K562 (cell line): Measurements from ENCODE around the gene ZBTB25. TPM values are rescaled to one million over a fixed set of nuclear protein-coding genes. Genes with fewer than 3 reads are reported as not detected.
A peak's percentile ranks its signal among the peaks of the same experiment; 100 is the strongest.

Experiments used
- ATAC-seq: fragments of 200-7000 bp; cut with Tn5 transposase; 3 replicates; pipeline ENCODE4 v1.9.1; 2020; ENCODE audit warnings: moderate library complexity
- BruUV-seq: library from RNA; stranded (reverse); fragments of 400-500 nt; replicated peaks from 2 replicates; lab custom pipeline; 2021; lab: Mats Ljungman, UMichigan
- CTCF ChIA-PET: fragments of 300-600 bp; formaldehyde crosslinking; extraction: SDS; loops from one replicate; lab custom pipeline; 2021; ENCODE audit warnings: low intra/inter-chr PET ratio; lab: Yijun Ruan, JAX
- POLR2A ChIA-PET: fragments of 300-600, 350-650 bp; sonication (Branson Sonifier 250); formaldehyde crosslinking; extraction: SDS; loops from one replicate; lab custom pipeline; 2021; ENCODE audit warnings: antibody characterized with exemption, inconsistent platforms; lab: Yijun Ruan, JAX
- DNase-seq, 4 experiments: peaks; one replicate each; pipeline versions ENCODE4 v3.0.0 to v3.0.0-alpha.2; 2011 to 2018; ENCODE audit warnings: low spot score in 3 of 4, mixed read lengths in 3 of 4; ENCODE audit errors: extremely low read depth in 1 of 4
- FAIRE-seq: peaks from 2 replicates; lab custom pipeline; 2011; peaks lifted over from hg19 to GRCh38; lab: Jason Lieb, UNC
- H2AFZ ChIP-seq: 2 replicates; pipeline ENCODE4 v1.6.0; 2011; ENCODE audit warnings: low read depth, low read length, control low read depth, inconsistent platforms
- H3K27ac ChIP-seq: fragments of 200-600 bp; 3 replicates; pipeline ENCODE4 v1.8.0; 2011; ENCODE audit warnings: low read depth, mild to moderate bottlenecking, control low read depth, inconsistent platforms, low read length, moderate library complexity, mixed read lengths; ENCODE audit errors: extremely low read depth
- H3K27me3 ChIP-seq, 2 experiments: fragments of 300-600 bp in 1 of 2; 2 replicates in 1 of 2; 3 replicates in 1 of 2; pipeline versions ENCODE4 v1.6.0 to v1.8.0; 2011; ENCODE audit warnings: inconsistent platforms in 2 of 2, low read length in 2 of 2, mild to moderate bottlenecking in 1 of 2, mixed read lengths in 1 of 2, moderate library complexity in 1 of 2; ENCODE audit not compliant: control insufficient read depth in 2 of 2, insufficient read depth in 2 of 2
- H3K36me3 ChIP-seq: fragments of 300-600 bp; 3 replicates; pipeline ENCODE4 v1.8.0; 2011; ENCODE audit warnings: mild to moderate bottlenecking, low read length, inconsistent platforms; ENCODE audit not compliant: control insufficient read depth, insufficient read depth
- H3K4me1 ChIP-seq, 2 experiments: fragments of 200-600 bp in 1 of 2; replicated peaks in 1 of 2; 2 replicates in 1 of 2; 3 replicates in 1 of 2; pipeline versions ENCODE4 v1.5.1 to v1.8.0; 2011; ENCODE audit warnings: inconsistent platforms in 2 of 2, low read length in 2 of 2, mild to moderate bottlenecking in 1 of 2, mixed read lengths in 1 of 2, moderate library complexity in 1 of 2; ENCODE audit not compliant: control insufficient read depth in 2 of 2, insufficient read depth in 2 of 2
- H3K4me2 ChIP-seq: 2 replicates; pipeline ENCODE4 v1.6.1; 2011; ENCODE audit warnings: low read length, control low read depth, inconsistent platforms, mixed read lengths; ENCODE audit not compliant: insufficient read depth
- H3K4me3 ChIP-seq: fragments of 200-600 bp; sonication (generic), shearing (Covaris generic); 2 replicates; pipeline ENCODE4 v1.5.1; 2016; ENCODE audit warnings: control low read depth, inconsistent platforms
- H3K79me2 ChIP-seq: fragments of 200-600 bp; 3 replicates; pipeline ENCODE4 v1.8.0; 2011; ENCODE audit warnings: low read length, inconsistent platforms; ENCODE audit not compliant: control insufficient read depth, insufficient read depth
- H3K9ac ChIP-seq, 2 experiments: 2 replicates each; pipeline versions ENCODE4 v1.6.0 to v1.6.1; 2011; ENCODE audit warnings: low read depth in 2 of 2, low read length in 2 of 2, control low read depth in 1 of 2, inconsistent platforms in 1 of 2, mild to moderate bottlenecking in 1 of 2, mixed read lengths in 1 of 2; ENCODE audit not compliant: insufficient read depth in 1 of 2
- H3K9me1 ChIP-seq: one replicate; pipeline ENCODE4 v1.6.0; 2011; ENCODE audit warnings: inconsistent platforms, mild to moderate bottlenecking, low read length, moderate library complexity; ENCODE audit not compliant: control insufficient read depth, insufficient read depth
- H3K9me3 ChIP-seq: replicated peaks from 2 replicates; pipeline ENCODE4 v1.5.1; 2011; ENCODE audit warnings: low read depth, low read length, inconsistent platforms; ENCODE audit not compliant: control insufficient read depth, insufficient read depth
- H4K20me1 ChIP-seq: replicated peaks from 2 replicates; pipeline ENCODE4 v1.6.1; 2011; ENCODE audit warnings: low read length, inconsistent platforms, mixed read lengths; ENCODE audit not compliant: control insufficient read depth, insufficient read depth
- DNMT1 ChIP-seq: fragments of 450-650 bp; IDR thresholded peaks from 2 replicates; pipeline ENCODE4 v1.6.1; 2016; ENCODE audit warnings: antibody characterized with exemption, mild to moderate bottlenecking
- FOXM1 ChIP-seq, 2 experiments: fragments of 450-650 bp in 1 of 2; sonication (generic) in 1 of 2; formaldehyde crosslinking in 1 of 2; IDR thresholded peaks; 2 replicates each; pipeline versions ENCODE4 v1.6.1 to v1.9.0; 2017 to 2022; ENCODE audit warnings: low read depth in 2 of 2, mild to moderate bottlenecking in 2 of 2, missing genetic modification reagents in 1 of 2, moderate library complexity in 1 of 2
- MEIS2 ChIP-seq: fragments of 450-650 bp; IDR thresholded peaks from 2 replicates; pipeline ENCODE4 v1.6.1; 2014; ENCODE audit warnings: mild to moderate bottlenecking; ENCODE audit not compliant: partially characterized antibody
- NONO ChIP-seq, 2 experiments: fragments of 200-400 bp in 1 of 2; fragments of 450-650 bp in 1 of 2; formaldehyde crosslinking in 1 of 2; IDR thresholded peaks; 2 replicates each; pipeline ENCODE4 v1.6.1; 2017; ENCODE audit warnings: low read depth in 2 of 2, mild to moderate bottlenecking in 2 of 2, moderate library complexity in 2 of 2, low read length in 1 of 2
- SIX5 ChIP-seq, 2 experiments: IDR thresholded peaks; 2 replicates each; pipeline ENCODE4 v1.6.1; 2011; ENCODE audit warnings: low read length in 2 of 2, borderline replicate concordance in 1 of 2, low read depth in 1 of 2, mild to moderate bottlenecking in 1 of 2, moderate library complexity in 1 of 2; ENCODE audit not compliant: insufficient read depth in 1 of 2
- SMARCA4 ChIP-seq: fragments of 450-650 bp; IDR thresholded peaks from 2 replicates; pipeline ENCODE4 v1.6.1; 2016
- SREBF2 ChIP-seq: sonication (generic); formaldehyde crosslinking; IDR thresholded peaks from 2 replicates; pipeline ENCODE4 v1.4.0; 2020; ENCODE audit warnings: mild to moderate bottlenecking, missing genetic modification reagents
- ZNF217 ChIP-seq: sonication (generic); formaldehyde crosslinking; IDR thresholded peaks from 2 replicates; pipeline ENCODE4 v1.8.0; 2022; ENCODE audit warnings: mild to moderate bottlenecking, missing genetic modification reagents
- WGBS: fragments of 100-300 bp; shearing (Covaris generic); methylation state at CpG from one replicate; pipeline ENCODE4 v1.1.6; 2016; ENCODE audit warnings: low coverage, mixed read lengths; ENCODE audit not compliant: insufficient coverage; ENCODE audit errors: missing lambda C conversion rate; 5-methylcytosine and 5-hydroxymethylcytosine counted together
- in situ Hi-C: fragments of 300-500 bp; cut with MboI; formaldehyde crosslinking; loops from 4 replicates; pipeline ENCODE4 v1.15.0; 2018; ENCODE audit warnings: inconsistent platforms, mixed read lengths
- intact Hi-C: fragments of 100-400 bp; cut with micrococcal nuclease; formaldehyde crosslinking; loops from 2 replicates; pipeline ENCODE4 v1.14.2; 2022
- polyA plus RNA-seq, 8 experiments: library from polyadenylated mRNA; depleted of rRNA in 4 of 8; stranded (reverse) in 5 of 8; unstranded in 3 of 8; fragments of >200 nt; fragmentation: Nextera tagmentation in 2 of 8; fragmentation: Illumina TruSeq in 1 of 8; extraction: Ambion mirVana in 2 of 8; extraction: Trizol in 1 of 8; gene quantifications; 2 replicates each; pipeline versions ENCODE4 v1.2.1 to v1.2.3, GENCODE V29; 2011 to 2014; ENCODE audit warnings: inconsistent platforms in 1 of 8, missing spikeins in 1 of 8
- total RNA-seq, 7 experiments: library from RNA; depleted of rRNA in 6 of 7; stranded (reverse); fragments of >200 nt in 6 of 7; fragmentation: Illumina TruSeq in 2 of 7; extraction: Trizol in 2 of 7; gene quantifications; 2 replicates each; pipeline versions ENCODE4 v1.2.1 to v1.2.3, GENCODE V29; 2011 to 2021; ENCODE audit warnings: low replicate concordance in 1 of 7
- TF ChIP-seq, protein P1 (sequence below): sonication (generic); formaldehyde crosslinking; IDR thresholded peaks from 2 replicates; pipeline ENCODE4 v1.8.0; 2022; ENCODE audit warnings: mild to moderate bottlenecking, low read depth, missing genetic modification reagents
- TF ChIP-seq, protein P2 (sequence below): fragments of 200-400 bp; formaldehyde crosslinking; IDR thresholded peaks from 2 replicates; pipeline ENCODE4 v1.6.1; 2017; ENCODE audit warnings: mild to moderate bottlenecking, low read depth, low read length, moderate library complexity
- TF ChIP-seq, protein P3 (sequence below): sonication (generic); formaldehyde crosslinking; IDR thresholded peaks from 2 replicates; pipeline ENCODE4 v1.8.1; 2023; ENCODE audit warnings: mild to moderate bottlenecking, missing genetic modification reagents

ZBTB25 gene
- total and polyA plus RNA-seq, 9 of the 15 experiments (the other 6 are each of a cell fraction or from before 2014, with no cell fraction given), result 0.61 to 3.9 (median 2.3) TPM

DNA sequence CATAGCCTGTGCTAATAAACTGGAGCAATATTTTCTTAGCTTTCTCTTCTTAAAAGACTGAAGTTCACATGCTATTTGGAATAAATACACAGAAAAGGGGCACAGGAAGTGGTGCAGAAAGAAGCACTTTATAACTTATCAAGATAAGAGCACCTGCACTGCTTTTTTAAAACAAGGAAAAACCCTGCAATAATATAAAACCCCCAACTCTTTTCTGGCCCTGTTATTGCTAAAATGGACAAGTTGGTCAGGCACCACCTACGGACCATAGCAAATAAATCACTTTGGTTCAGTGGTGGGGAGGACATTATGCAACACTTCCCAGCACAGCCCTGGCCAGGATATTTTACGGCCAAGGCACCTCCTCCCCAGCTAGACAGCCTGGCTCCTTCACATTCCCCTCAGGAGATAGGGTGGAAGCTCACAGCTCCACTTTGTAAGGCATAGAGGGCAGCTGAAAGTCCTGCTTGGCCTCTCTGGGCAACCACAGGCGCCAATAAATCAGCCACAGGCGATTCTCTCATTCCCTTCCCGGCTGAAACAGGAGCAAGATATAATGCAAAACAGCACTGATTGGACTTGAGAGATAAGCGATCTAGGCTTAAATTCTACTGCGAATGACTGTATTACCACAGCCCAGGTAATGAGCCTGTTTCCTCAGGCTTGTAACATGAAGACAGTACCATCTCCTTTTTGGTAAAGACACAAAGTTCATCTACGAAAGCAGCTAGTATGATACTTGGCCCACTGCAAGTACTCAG lies 2.0 kb downstream of the ZBTB25 start (continued):
- TF ChIP-seq, protein P1, sequence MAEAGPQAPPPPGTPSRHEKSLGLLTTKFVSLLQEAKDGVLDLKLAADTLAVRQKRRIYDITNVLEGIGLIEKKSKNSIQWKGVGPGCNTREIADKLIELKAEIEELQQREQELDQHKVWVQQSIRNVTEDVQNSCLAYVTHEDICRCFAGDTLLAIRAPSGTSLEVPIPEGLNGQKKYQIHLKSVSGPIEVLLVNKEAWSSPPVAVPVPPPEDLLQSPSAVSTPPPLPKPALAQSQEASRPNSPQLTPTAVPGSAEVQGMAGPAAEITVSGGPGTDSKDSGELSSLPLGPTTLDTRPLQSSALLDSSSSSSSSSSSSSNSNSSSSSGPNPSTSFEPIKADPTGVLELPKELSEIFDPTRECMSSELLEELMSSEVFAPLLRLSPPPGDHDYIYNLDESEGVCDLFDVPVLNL (CRISPR knock-in tag), result no peak
- TF ChIP-seq NONO (IDR thresholded peaks at IDR 0.05; ENCODE audit: low read depth in 2 of 2, low read length in 1 of 2) (no peak), SMARCA4 (0 out of 2 replicates have a peak, but pooled peaks have one; percentile 17), SIX5 (IDR thresholded peaks at IDR 0.05; ENCODE audit: borderline replicate concordance in 1 of 2, insufficient read depth in 1 of 2, low read depth in 1 of 2, low read length in 2 of 2) (no peak), SREBF2 (CRISPR knock-in tag) (no peak), DNMT1 (no peak), FOXM1 (IDR thresholded peaks at IDR 0.05; ENCODE audit: low read depth) (no peak), FOXM1 (CRISPR knock-in tag; IDR thresholded peaks at IDR 0.05; ENCODE audit: low read depth) (no peak)

DNA sequence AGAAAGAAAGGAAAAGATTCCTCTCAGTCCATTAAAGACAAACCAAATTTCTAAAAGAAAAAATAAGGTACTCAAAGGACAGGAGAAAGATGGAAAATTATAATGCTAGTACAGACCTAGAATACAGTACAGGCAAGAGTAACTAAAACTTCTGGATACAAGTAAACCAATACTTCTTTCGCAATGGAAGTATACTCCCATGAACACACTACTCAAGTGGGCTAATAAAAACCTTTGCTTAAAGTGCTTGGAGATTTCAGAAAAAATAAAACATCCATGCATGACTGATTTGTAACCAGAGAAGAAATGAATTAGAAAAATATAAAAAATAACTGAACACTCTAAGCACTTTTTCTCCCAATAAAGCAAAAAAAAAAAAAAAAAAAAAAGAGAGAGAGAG lies 3.5 kb downstream of the ZBTB25 start:
- no peak for DNase-seq
- FAIRE-seq, result no peak
- Histone ChIP-seq H3K27me3 (no peaks in the 10 kb centered on the region), H4K20me1 (no peaks in the 10 kb centered on the region), H3K36me3 (no peaks in the 10 kb centered on the region; the same call in 2 of the 3 replicates), H3K9me1 (no peaks in the 10 kb centered on the region), H3K9ac (no peak overlapping the region), H3K4me1 (peaks cover 18 to 25% of the 10 kb centered on the region in 2 experiments), H2AFZ (no peak overlapping the region), H3K4me3 (no peak overlapping the region), H3K9me3 (no peaks in the 10 kb centered on the region), H3K79me2 (peaks cover 15% of the 10 kb centered on the region; the same call in 2 of the 3 replicates), H3K4me2 (no peak overlapping the region), H3K27ac (no peak overlapping the region)
- ChIA-PET POLR2A (no interaction called here), CTCF (no interaction called here)
- no TSS peak for BruUV-seq
- in situ Hi-C loops, result no loop called here
- no peak for ATAC-seq
- WGBS, result 85% methylated on average over 1 of the region's 1 CpG
- intact Hi-C loops, result no loop called here
- TF ChIP-seq ZNF217 (CRISPR knock-in tag) (no peak), MEIS2 (no peak)
- TF ChIP-seq, protein P2, sequence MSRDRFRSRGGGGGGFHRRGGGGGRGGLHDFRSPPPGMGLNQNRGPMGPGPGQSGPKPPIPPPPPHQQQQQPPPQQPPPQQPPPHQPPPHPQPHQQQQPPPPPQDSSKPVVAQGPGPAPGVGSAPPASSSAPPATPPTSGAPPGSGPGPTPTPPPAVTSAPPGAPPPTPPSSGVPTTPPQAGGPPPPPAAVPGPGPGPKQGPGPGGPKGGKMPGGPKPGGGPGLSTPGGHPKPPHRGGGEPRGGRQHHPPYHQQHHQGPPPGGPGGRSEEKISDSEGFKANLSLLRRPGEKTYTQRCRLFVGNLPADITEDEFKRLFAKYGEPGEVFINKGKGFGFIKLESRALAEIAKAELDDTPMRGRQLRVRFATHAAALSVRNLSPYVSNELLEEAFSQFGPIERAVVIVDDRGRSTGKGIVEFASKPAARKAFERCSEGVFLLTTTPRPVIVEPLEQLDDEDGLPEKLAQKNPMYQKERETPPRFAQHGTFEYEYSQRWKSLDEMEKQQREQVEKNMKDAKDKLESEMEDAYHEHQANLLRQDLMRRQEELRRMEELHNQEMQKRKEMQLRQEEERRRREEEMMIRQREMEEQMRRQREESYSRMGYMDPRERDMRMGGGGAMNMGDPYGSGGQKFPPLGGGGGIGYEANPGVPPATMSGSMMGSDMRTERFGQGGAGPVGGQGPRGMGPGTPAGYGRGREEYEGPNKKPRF, result no peak
- TF ChIP-seq, protein P3, sequence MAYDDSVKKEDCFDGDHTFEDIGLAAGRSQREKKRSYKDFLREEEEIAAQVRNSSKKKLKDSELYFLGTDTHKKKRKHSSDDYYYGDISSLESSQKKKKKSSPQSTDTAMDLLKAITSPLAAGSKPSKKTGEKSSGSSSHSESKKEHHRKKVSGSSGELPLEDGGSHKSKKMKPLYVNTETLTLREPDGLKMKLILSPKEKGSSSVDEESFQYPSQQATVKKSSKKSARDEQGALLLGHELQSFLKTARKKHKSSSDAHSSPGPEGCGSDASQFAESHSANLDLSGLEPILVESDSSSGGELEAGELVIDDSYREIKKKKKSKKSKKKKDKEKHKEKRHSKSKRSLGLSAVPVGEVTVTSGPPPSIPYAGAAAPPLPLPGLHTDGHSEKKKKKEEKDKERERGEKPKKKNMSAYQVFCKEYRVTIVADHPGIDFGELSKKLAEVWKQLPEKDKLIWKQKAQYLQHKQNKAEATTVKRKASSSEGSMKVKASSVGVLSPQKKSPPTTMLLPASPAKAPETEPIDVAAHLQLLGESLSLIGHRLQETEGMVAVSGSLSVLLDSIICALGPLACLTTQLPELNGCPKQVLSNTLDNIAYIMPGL, result no peak
